Effector CD4-positive, alpha-beta T cell (primary cell): ENCODE results near the gene DENND2C.

ENCODE experiments used
- DNase-seq: peaks from one replicate; pipeline ENCODE4 v3.0.0-alpha.2; 2020

Gene DENND2C

DNA sequence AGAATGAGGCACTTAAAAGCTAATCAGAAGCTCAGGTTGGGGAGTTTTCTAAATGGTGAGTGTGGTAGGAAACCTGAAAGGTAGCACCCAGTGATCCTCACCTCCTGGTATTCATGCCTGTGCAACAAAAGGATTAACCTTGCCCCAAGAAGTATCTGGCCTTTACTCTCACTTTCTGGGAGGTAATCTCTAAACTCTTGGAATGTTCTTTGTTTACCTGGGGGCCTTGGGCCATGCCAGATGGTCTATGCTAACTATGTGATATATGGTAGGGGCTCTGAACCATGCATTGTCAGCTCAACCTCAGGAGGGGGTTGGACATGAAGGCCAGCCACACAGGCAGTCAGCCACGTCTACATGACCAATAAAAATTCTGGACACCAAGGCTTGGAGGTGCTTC is 134.4 kb downstream of the DENND2C start:
- no peak for DNase-seq
